Endothelial cell of umbilical vein (primary cell): ENCODE measurements around the gene TMPRSS7. TPM values are rescaled to one million over a fixed set of nuclear protein-coding genes. Genes with fewer than 3 reads are reported as not detected.

Source experiments
- BruUV-seq: library from RNA; stranded (reverse); fragments of 400-500 nt; replicated peaks from 2 replicates; lab custom pipeline; 2021; lab: Mats Ljungman, UMichigan
- CTCF ChIA-PET: fragments of 300-600, 350-600 bp; sonication (Branson Sonifier 250); formaldehyde crosslinking; loops from one replicate; lab custom pipeline; 2021; ENCODE audit warnings: antibody characterized with exemption, inconsistent platforms; lab: Charles Lee
- POLR2A ChIA-PET: fragments of 300-600, 350-600 bp; sonication (Branson Sonifier 250); formaldehyde crosslinking; loops from one replicate; lab custom pipeline; 2021; ENCODE audit warnings: antibody characterized with exemption, inconsistent platforms; lab: Charles Lee
- DNase-seq: peaks from one replicate; pipeline ENCODE4 v3.0.0-alpha.2; 2011; ENCODE audit warnings: low read depth, low spot score
- FAIRE-seq: peaks from 2 replicates; lab custom pipeline; 2011; peaks lifted over from hg19 to GRCh38; lab: Jason Lieb, UNC
- H2AFZ ChIP-seq: 2 replicates; pipeline ENCODE4 v1.6.0; 2012; ENCODE audit warnings: low read depth, low read length, control low read depth, inconsistent platforms
- H3K27ac ChIP-seq: 2 replicates; pipeline ENCODE4 v1.5.1; 2011; ENCODE audit warnings: low read depth, mild to moderate bottlenecking, control low read depth, low read length, moderate library complexity; ENCODE audit not compliant: insufficient read depth
- H3K27me3 ChIP-seq, 2 experiments: 2 replicates each; pipeline versions ENCODE4 v1.6.0 to v1.6.1; 2011; ENCODE audit warnings: low read length in 2 of 2, mixed read lengths in 1 of 2; ENCODE audit not compliant: control insufficient read depth in 2 of 2, insufficient read depth in 2 of 2
- H3K36me3 ChIP-seq, 2 experiments: 2 replicates in 1 of 2; 3 replicates in 1 of 2; pipeline ENCODE4 v1.5.1; 2011; ENCODE audit warnings: low read length in 2 of 2, mild to moderate bottlenecking in 1 of 2, moderate library complexity in 1 of 2; ENCODE audit not compliant: control insufficient read depth in 2 of 2, insufficient read depth in 2 of 2; ENCODE audit errors: extremely low read depth in 1 of 2
- H3K4me1 ChIP-seq: 3 replicates; pipeline ENCODE4 v1.5.1; 2011; ENCODE audit warnings: mild to moderate bottlenecking, low read length; ENCODE audit not compliant: control insufficient read depth, insufficient read depth; ENCODE audit errors: extremely low read depth
- H3K4me2 ChIP-seq: 2 replicates; pipeline ENCODE4 v1.6.1; 2011; ENCODE audit warnings: low read length, control low read depth, mixed read lengths; ENCODE audit not compliant: insufficient read depth
- H3K4me3 ChIP-seq, 3 experiments: fragments of 200-600 bp in 1 of 3; sonication (generic), shearing (Covaris generic) in 1 of 3; replicated peaks in 1 of 3; 2 replicates each; pipeline ENCODE4 v1.5.1; 2011 to 2016; ENCODE audit warnings: control low read depth in 3 of 3, low read length in 3 of 3, mild to moderate bottlenecking in 2 of 3, inconsistent platforms in 1 of 3, low read depth in 1 of 3, moderate library complexity in 1 of 3; ENCODE audit not compliant: insufficient read depth in 1 of 3
- H3K79me2 ChIP-seq: 2 replicates; pipeline ENCODE4 v1.6.0; 2012; ENCODE audit warnings: low read length, inconsistent platforms; ENCODE audit not compliant: control insufficient read depth, insufficient read depth
- H3K9ac ChIP-seq: replicated peaks from 2 replicates; pipeline ENCODE3; 2011; ENCODE audit warnings: low read length, control low read depth; ENCODE audit not compliant: insufficient read depth; ENCODE audit errors: extremely low read depth
- H3K9me1 ChIP-seq: replicated peaks from 3 replicates; pipeline ENCODE4 v1.6.0; 2011; ENCODE audit warnings: mild to moderate bottlenecking, low read length; ENCODE audit not compliant: control insufficient read depth, insufficient read depth; ENCODE audit errors: extremely low read depth
- H3K9me3 ChIP-seq: replicated peaks from 2 replicates; pipeline ENCODE4 v1.5.1; 2012; ENCODE audit warnings: low read length, inconsistent platforms; ENCODE audit not compliant: control insufficient read depth, insufficient read depth
- H4K20me1 ChIP-seq: replicated peaks from 2 replicates; pipeline ENCODE3; 2011; ENCODE audit warnings: mild to moderate bottlenecking, low read length; ENCODE audit not compliant: control insufficient read depth, insufficient read depth; ENCODE audit errors: extremely low read depth
- CTCF ChIP-seq, 2 donors: IDR thresholded peaks; 1 replicate in 1 of 2; 2 replicates in 1 of 2; pipeline ENCODE4 v1.5.1; 2011; ENCODE audit warnings: low read length in 2 of 2, mild to moderate bottlenecking in 2 of 2, moderate library complexity in 2 of 2, control low read depth in 1 of 2, inconsistent platforms in 1 of 2, low read depth in 1 of 2; ENCODE audit not compliant: insufficient read depth in 1 of 2; ENCODE audit errors: extremely low read depth in 1 of 2
- EZH2 ChIP-seq: IDR thresholded peaks from 2 replicates; pipeline ENCODE4 v1.6.1; 2012; ENCODE audit warnings: borderline replicate concordance, low read depth, mild to moderate bottlenecking, moderate library complexity, low read length, inconsistent platforms; ENCODE audit not compliant: severe bottlenecking
- FOS ChIP-seq: IDR thresholded peaks from 2 replicates; pipeline ENCODE4 v1.6.1; 2011; ENCODE audit warnings: mild to moderate bottlenecking, low read length, moderate library complexity, borderline replicate concordance; ENCODE audit not compliant: insufficient read depth
- GATA2 ChIP-seq: IDR thresholded peaks from 2 replicates; pipeline ENCODE4 v1.7.0; 2011; ENCODE audit warnings: low read depth, mild to moderate bottlenecking, moderate library complexity, mixed read lengths, low read length; ENCODE audit not compliant: insufficient read length, insufficient read depth
- JUN ChIP-seq: IDR thresholded peaks from 2 replicates; pipeline ENCODE4 v1.6.1; 2011; ENCODE audit warnings: borderline replicate concordance, low read depth; ENCODE audit not compliant: insufficient read length, insufficient read depth
- MYC ChIP-seq: IDR thresholded peaks from one replicate; pipeline ENCODE4 v1.6.1; 2011; ENCODE audit warnings: mild to moderate bottlenecking, low read depth, low read length
- POLR2A ChIP-seq: IDR thresholded peaks from 2 replicates; pipeline ENCODE4 v1.6.1; 2012; ENCODE audit warnings: low read depth, mild to moderate bottlenecking, control low read depth, low read length
- POLR2AphosphoS5 ChIP-seq: IDR thresholded peaks from 2 replicates; pipeline ENCODE4 v1.6.1; 2012; ENCODE audit warnings: low read depth, mild to moderate bottlenecking, control low read depth, low read length, moderate library complexity; ENCODE audit not compliant: insufficient read depth
- dilution Hi-C: fragments of 300-500 bp; cut with MboI; formaldehyde crosslinking; loops from one replicate; pipeline ENCODE4 v1.15.0; 2019; ENCODE audit warnings: low sequenced_read_pairs; ENCODE audit not compliant: extremely low pct_ligation_motif_present
- intact Hi-C: fragments of 100-400 bp; cut with micrococcal nuclease; formaldehyde crosslinking; loops from one replicate; pipeline ENCODE4 v1.10.0; 2022
- polyA plus RNA-seq, 4 experiments: library from polyadenylated mRNA; depleted of rRNA in 3 of 4; stranded (reverse) in 3 of 4; unstranded in 1 of 4; fragments of >200 nt; gene quantifications; 2 replicates each; pipeline versions ENCODE4 v1.2.1 to v1.2.3, GENCODE V29; 2011 to 2012; ENCODE audit warnings: missing spikeins in 1 of 4
- total RNA-seq: library from RNA; stranded (reverse); gene quantifications from 2 replicates; pipeline ENCODE4 v1.2.3, GENCODE V29; 2021
- TF ChIP-seq, protein P1 (sequence below): IDR thresholded peaks from 2 replicates; pipeline ENCODE4 v1.6.1; 2011; ENCODE audit not compliant: insufficient read depth, insufficient read length

The TMPRSS7 gene
- total and polyA plus RNA-seq, 2 donors (not counting 3 experiments of a cell fraction or from before 2014, with no cell fraction given), result not detected

DNA sequence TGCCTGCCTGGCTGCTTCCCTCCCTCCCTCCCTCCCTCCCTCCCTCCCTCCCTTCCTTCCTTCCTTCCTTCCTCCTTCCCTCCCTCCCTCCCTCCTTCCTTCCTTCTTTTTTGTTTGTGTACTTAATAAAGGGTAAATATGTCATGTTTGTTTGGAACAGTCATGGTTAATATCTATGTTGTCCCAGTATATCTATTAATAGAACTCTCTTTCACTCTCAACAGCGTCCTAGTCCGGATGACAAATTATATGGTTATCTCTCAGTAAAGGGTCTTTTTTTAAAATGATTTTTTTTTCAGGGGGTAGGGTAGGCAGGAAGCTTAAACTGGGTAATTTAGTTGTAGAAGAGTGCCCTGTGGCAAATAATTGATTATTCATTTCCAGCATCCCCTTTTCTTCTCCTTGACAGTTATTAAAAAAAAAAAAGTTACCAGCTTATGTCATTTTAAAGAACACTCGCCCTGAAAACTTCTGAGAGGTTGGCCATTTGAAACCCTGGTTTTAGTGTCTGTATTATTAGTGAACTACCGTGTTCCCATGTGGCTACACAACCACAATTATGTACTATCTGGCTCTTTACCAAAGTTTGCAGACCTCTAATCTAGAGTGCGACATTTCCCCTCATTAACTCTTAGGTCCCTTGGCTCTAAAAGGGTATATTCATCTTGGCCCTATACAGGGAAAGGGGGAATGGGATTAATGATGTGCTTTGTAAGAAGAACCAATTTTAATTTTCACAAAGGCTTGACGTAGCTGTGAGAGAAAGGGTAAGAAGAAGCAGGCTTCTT, 22.1 kb upstream of the TMPRSS7 start:
- Histone ChIP-seq H3K4me1 (no peaks in the 10 kb centered on the region), H3K79me2 (no peaks in the 10 kb centered on the region), H3K9me3 (no peaks in the 10 kb centered on the region), H2AFZ (no peak overlapping the region), H3K9ac (no peak overlapping the region), H3K36me3 (no peaks in the 10 kb centered on the region), H3K4me2 (no peak overlapping the region), H3K27ac (no peak overlapping the region), H3K4me3 (no peak overlapping the region), H4K20me1 (no peaks in the 10 kb centered on the region), H3K27me3 (no peaks in the 10 kb centered on the region), H3K9me1 (peaks cover 3% of the 10 kb centered on the region)
- dilution Hi-C loops (no loop called here), intact Hi-C loops (no loop called here)
- ChIA-PET POLR2A (interaction anchor here (1.1 kb wide), 1 partner anchor 24 kb away, joined by 3 read pairs; no protein-coding TSS in a partner anchor), CTCF (interaction anchor here (0.7 to 8.2 kb wide), 22 partner anchors 9 to 434 kb away, joined by 3 to 291 read pairs (median 9); partner anchors contain the start of genes SLC9C1 and TAGLN3)
- BruUV-seq, result no TSS peak
- DNase-seq (no peak), FAIRE-seq (no peak)
- TF ChIP-seq CTCF (IDR thresholded peaks at IDR 0.05; ENCODE audit: extremely low read depth in 1 of 2, insufficient read depth in 1 of 2, low read depth in 1 of 2, low read length in 2 of 2) (no peak), GATA2 (no peak), MYC (no peak), POLR2A (no peak), JUN (no peak), EZH2 (no peak), FOS (no peak), POLR2AphosphoS5 (no peak)
- TF ChIP-seq, protein P1, sequence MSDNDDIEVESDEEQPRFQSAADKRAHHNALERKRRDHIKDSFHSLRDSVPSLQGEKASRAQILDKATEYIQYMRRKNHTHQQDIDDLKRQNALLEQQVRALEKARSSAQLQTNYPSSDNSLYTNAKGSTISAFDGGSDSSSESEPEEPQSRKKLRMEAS, result no peak
